H9 (cell line): ENCODE results near the gene AQP3. TPM values are rescaled to one million over a fixed set of nuclear protein-coding genes. Genes with fewer than 3 reads are reported as not detected.
"Not testable (repeated sequence)": the region's sequence is repeated elsewhere in the genome, so short reads cannot be mapped to it uniquely, and the experiment has no call there.

Experiments used
- DNase-seq: peaks from one replicate; pipeline ENCODE4 v3.0.0-alpha.2; 2017
- H2AFZ ChIP-seq: one replicate; pipeline ENCODE4 v1.6.1; 2013; ENCODE audit warnings: mild to moderate bottlenecking, low read length, control low read depth, moderate library complexity
- H2AK5ac ChIP-seq: 2 replicates; pipeline ENCODE4 v1.6.1; 2013; ENCODE audit warnings: low read length, control low read depth, mixed read lengths; ENCODE audit not compliant: insufficient read length
- H2BK120ac ChIP-seq: one replicate; pipeline ENCODE4 v1.6.1; 2013; ENCODE audit warnings: low read depth, mild to moderate bottlenecking, low read length, control low read depth, inconsistent platforms; ENCODE audit not compliant: poor library complexity, severe bottlenecking
- H2BK12ac ChIP-seq: 2 replicates; pipeline ENCODE4 v1.6.1; 2013; ENCODE audit warnings: low read length, control low read depth, mixed read lengths, low read depth; ENCODE audit not compliant: insufficient read length
- H2BK15ac ChIP-seq: 2 replicates; pipeline ENCODE4 v1.6.1; 2013; ENCODE audit warnings: low read depth, low read length, control low read depth
- H2BK20ac ChIP-seq: one replicate; pipeline ENCODE4 v1.6.1; 2013; ENCODE audit warnings: low read depth, mild to moderate bottlenecking, low read length, control low read depth, inconsistent platforms; ENCODE audit not compliant: poor library complexity, severe bottlenecking
- H2BK5ac ChIP-seq: 2 replicates; pipeline ENCODE4 v1.6.1; 2013; ENCODE audit warnings: low read length, control low read depth, mixed read lengths; ENCODE audit not compliant: insufficient read length
- H3K14ac ChIP-seq: 2 replicates; pipeline ENCODE4 v1.6.1; 2013; ENCODE audit warnings: low read length, control low read depth; ENCODE audit not compliant: insufficient read depth
- H3K18ac ChIP-seq: 2 replicates; pipeline ENCODE4 v1.6.1; 2013; ENCODE audit warnings: low read depth, mild to moderate bottlenecking, mixed read lengths, low read length, control low read depth; ENCODE audit not compliant: insufficient read length
- H3K23ac ChIP-seq: 2 replicates; pipeline ENCODE4 v1.6.1; 2013; ENCODE audit warnings: low read length, control low read depth, mixed read lengths, low read depth; ENCODE audit not compliant: insufficient read length
- H3K23me2 ChIP-seq: 2 replicates; pipeline ENCODE4 v1.6.1; 2013; ENCODE audit warnings: low read depth, mild to moderate bottlenecking, mixed read lengths, low read length, control low read depth; ENCODE audit not compliant: insufficient read length, poor library complexity, severe bottlenecking
- H3K27ac ChIP-seq: 2 replicates; pipeline ENCODE4 v1.5.1; 2013; ENCODE audit warnings: low read length, control low read depth, mixed read lengths, low read depth; ENCODE audit not compliant: insufficient read length
- H3K27me3 ChIP-seq: 2 replicates; pipeline ENCODE4 v1.6.1; 2013; ENCODE audit warnings: low read length, control low read depth, inconsistent platforms; ENCODE audit not compliant: insufficient read depth
- H3K4ac ChIP-seq: 2 replicates; pipeline ENCODE4 v1.6.1; 2013; ENCODE audit warnings: low read depth, mild to moderate bottlenecking, control low read depth, inconsistent platforms, low read length, moderate library complexity
- H3K4me1 ChIP-seq: 2 replicates; pipeline ENCODE4 v1.6.1; 2013; ENCODE audit warnings: low read length, control low read depth, inconsistent platforms; ENCODE audit not compliant: insufficient read depth
- H3K4me2 ChIP-seq: 2 replicates; pipeline ENCODE4 v1.6.1; 2013; ENCODE audit warnings: low read length, control low read depth, mixed read lengths; ENCODE audit not compliant: insufficient read length, insufficient read depth
- H3K56ac ChIP-seq: 2 replicates; pipeline ENCODE4 v1.6.1; 2013; ENCODE audit warnings: low read depth, mild to moderate bottlenecking, mixed read lengths, low read length, control low read depth; ENCODE audit not compliant: insufficient read length
- H3K79me1 ChIP-seq: 2 replicates; pipeline ENCODE4 v1.6.1; 2013; ENCODE audit warnings: low read depth, mild to moderate bottlenecking, moderate library complexity, low read length, control low read depth, inconsistent platforms; ENCODE audit not compliant: insufficient read depth, poor library complexity, severe bottlenecking
- H3K79me2 ChIP-seq: 2 replicates; pipeline ENCODE4 v1.6.1; 2013; ENCODE audit warnings: low read length, control low read depth, inconsistent platforms; ENCODE audit not compliant: insufficient read depth
- H3K9ac ChIP-seq: 2 replicates; pipeline ENCODE4 v1.6.1; 2013; ENCODE audit warnings: low read length, control low read depth, mixed read lengths; ENCODE audit not compliant: insufficient read length; ENCODE audit errors: extremely low read depth
- H3K9me3 ChIP-seq: one replicate; pipeline ENCODE4 v1.6.1; 2013; ENCODE audit warnings: low read depth, low read length, inconsistent platforms; ENCODE audit not compliant: control insufficient read depth
- H3T11ph ChIP-seq: one replicate; pipeline ENCODE4 v1.6.1; 2013; ENCODE audit warnings: mild to moderate bottlenecking, low read length, control low read depth, inconsistent platforms
- H4K20me1 ChIP-seq: one replicate; pipeline ENCODE4 v1.6.1; 2013; ENCODE audit not compliant: control insufficient read depth, insufficient read length, insufficient read depth
- H4K5ac ChIP-seq: 2 replicates; pipeline ENCODE4 v1.6.1; 2013; ENCODE audit warnings: low read depth, mild to moderate bottlenecking, mixed read lengths, low read length, control low read depth; ENCODE audit not compliant: insufficient read length
- H4K8ac ChIP-seq: replicated peaks from 2 replicates; pipeline ENCODE4 v1.6.1; 2013; ENCODE audit warnings: low read length, control low read depth, mixed read lengths, low read depth; ENCODE audit not compliant: insufficient read length
- H4K91ac ChIP-seq: 2 replicates; pipeline ENCODE4 v1.6.1; 2013; ENCODE audit warnings: low read depth, mild to moderate bottlenecking, moderate library complexity, mixed read lengths, low read length, control low read depth; ENCODE audit not compliant: insufficient read length
- H3K27ac Mint-ChIP-seq, 3 experiments: 2 replicates in 2 of 3; 3 replicates in 1 of 3; pipeline ENCODE4 v1.8.0; 2020 to 2021; ENCODE audit warnings: mixed read lengths in 3 of 3, mild to moderate bottlenecking in 1 of 3, moderate library complexity in 1 of 3
- H3K27me3 Mint-ChIP-seq: 2 replicates; pipeline ENCODE4 v1.8.0; 2021; ENCODE audit warnings: low read depth, mild to moderate bottlenecking, moderate library complexity, mixed read lengths
- H3K36me3 Mint-ChIP-seq, 3 experiments: 2 replicates in 2 of 3; 3 replicates in 1 of 3; pipeline ENCODE4 v1.8.0; 2020 to 2021; ENCODE audit warnings: low read depth in 3 of 3, mixed read lengths in 3 of 3; ENCODE audit not compliant: insufficient read depth in 1 of 3
- H3K4me1 Mint-ChIP-seq, 2 experiments: 2 replicates each; pipeline ENCODE4 v1.8.0; 2020; ENCODE audit warnings: mixed read lengths in 2 of 2
- H3K4me3 Mint-ChIP-seq, 2 experiments: 2 replicates in 1 of 2; 3 replicates in 1 of 2; pipeline ENCODE4 v1.8.0; 2020 to 2021; ENCODE audit warnings: mild to moderate bottlenecking in 2 of 2, mixed read lengths in 2 of 2, moderate library complexity in 1 of 2
- H3K9me3 Mint-ChIP-seq, 2 experiments: 2 replicates in 1 of 2; 3 replicates in 1 of 2; pipeline ENCODE4 v1.8.0; 2020; ENCODE audit warnings: mild to moderate bottlenecking in 2 of 2, mixed read lengths in 2 of 2, moderate library complexity in 1 of 2
- WGBS: extraction: QIAGEN DNeasy Blood & Tissue Kit; methylation state at CpG from one replicate; pipeline ENCODE4 v1.1.7; 2013; ENCODE audit warnings: missing lambda C conversion rate, low lambda C conversion rate, mixed read lengths; ENCODE audit not compliant: insufficient read length; ENCODE audit errors: extremely low coverage; 5-methylcytosine and 5-hydroxymethylcytosine counted together
- total RNA-seq: library from RNA; stranded (reverse); gene quantifications from 2 replicates; pipeline ENCODE4 v1.2.1, GENCODE V29; 2021
- TF ChIP-seq, protein P1 (sequence below): fragments of 200-600 bp; sonication (generic); conservative IDR thresholded peaks from 3 replicates; pipeline ENCODE4 v1.8.0; 2021; ENCODE audit warnings: antibody characterized with exemption, mild to moderate bottlenecking

Gene AQP3
- total RNA-seq, 1 experiment from 2014 or later: 1.6 TPM

DNA sequence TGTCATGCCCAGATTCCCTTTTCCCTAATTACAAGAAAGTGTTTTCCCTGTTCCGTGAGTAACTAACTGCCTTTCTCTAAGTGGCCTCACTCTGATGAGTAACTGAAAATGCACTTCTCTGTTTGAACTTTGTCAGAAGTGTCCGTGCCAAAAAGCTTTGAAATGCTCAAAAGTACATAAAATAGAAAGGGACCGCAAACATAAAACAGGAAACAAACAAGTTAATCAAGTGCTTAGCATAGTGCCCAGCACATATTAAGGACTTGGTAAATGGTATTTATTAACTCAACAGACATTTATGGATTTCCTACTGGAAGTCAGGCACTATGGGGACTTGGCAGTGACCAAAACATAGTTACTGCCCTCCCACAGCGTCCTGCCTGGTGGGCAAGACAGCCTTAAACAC, 22.3 kb downstream of the AQP3 start:
- Histone ChIP-seq H3K9ac (no peak overlapping the region), H3K9me3 (no peaks in the 10 kb centered on the region), H3K79me2 (no peaks in the 10 kb centered on the region), H2BK15ac (no peak overlapping the region), H2AFZ (no peak overlapping the region), H4K91ac (no peak overlapping the region), H4K8ac (no peak overlapping the region), H2BK12ac (no peak overlapping the region), H3K4me2 (no peak overlapping the region), H3K14ac (no peak overlapping the region), H3K4me1 (no peaks in the 10 kb centered on the region), H3K23ac (no peak overlapping the region), H3K27me3 (no peaks in the 10 kb centered on the region), H3K23me2 (no peaks in the 10 kb centered on the region), H3K27ac (no peak overlapping the region), H3K79me1 (no peaks in the 10 kb centered on the region), H3K4ac (no peak overlapping the region), H4K20me1 (no peaks in the 10 kb centered on the region), H3K56ac (no peak overlapping the region), H2BK20ac (no peak overlapping the region), H2BK120ac (no peak overlapping the region), H3T11ph (no peak overlapping the region), H2AK5ac (no peak overlapping the region), H3K18ac (no peak overlapping the region), H4K5ac (no peak overlapping the region), H2BK5ac (no peak overlapping the region)
- Mint-ChIP-seq H3K9me3 (peaks cover 0 to 3% of the 10 kb centered on the region in 2 experiments; a peak in 1 of 5 replicates), H3K27ac (no peak overlapping the region), H3K4me3 (no peak overlapping the region), H3K36me3 (no peaks in the 10 kb centered on the region), H3K27me3 (peaks cover under 1% of the 10 kb centered on the region; the same call in 1 of the 2 replicates), H3K4me1 (no peaks in the 10 kb centered on the region)
- no CpG with 5 or more reads among the region's 4 CpGs for WGBS
- no peak for DNase-seq
- TF ChIP-seq, protein P1, sequence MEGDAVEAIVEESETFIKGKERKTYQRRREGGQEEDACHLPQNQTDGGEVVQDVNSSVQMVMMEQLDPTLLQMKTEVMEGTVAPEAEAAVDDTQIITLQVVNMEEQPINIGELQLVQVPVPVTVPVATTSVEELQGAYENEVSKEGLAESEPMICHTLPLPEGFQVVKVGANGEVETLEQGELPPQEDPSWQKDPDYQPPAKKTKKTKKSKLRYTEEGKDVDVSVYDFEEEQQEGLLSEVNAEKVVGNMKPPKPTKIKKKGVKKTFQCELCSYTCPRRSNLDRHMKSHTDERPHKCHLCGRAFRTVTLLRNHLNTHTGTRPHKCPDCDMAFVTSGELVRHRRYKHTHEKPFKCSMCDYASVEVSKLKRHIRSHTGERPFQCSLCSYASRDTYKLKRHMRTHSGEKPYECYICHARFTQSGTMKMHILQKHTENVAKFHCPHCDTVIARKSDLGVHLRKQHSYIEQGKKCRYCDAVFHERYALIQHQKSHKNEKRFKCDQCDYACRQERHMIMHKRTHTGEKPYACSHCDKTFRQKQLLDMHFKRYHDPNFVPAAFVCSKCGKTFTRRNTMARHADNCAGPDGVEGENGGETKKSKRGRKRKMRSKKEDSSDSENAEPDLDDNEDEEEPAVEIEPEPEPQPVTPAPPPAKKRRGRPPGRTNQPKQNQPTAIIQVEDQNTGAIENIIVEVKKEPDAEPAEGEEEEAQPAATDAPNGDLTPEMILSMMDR: no peak

DNA sequence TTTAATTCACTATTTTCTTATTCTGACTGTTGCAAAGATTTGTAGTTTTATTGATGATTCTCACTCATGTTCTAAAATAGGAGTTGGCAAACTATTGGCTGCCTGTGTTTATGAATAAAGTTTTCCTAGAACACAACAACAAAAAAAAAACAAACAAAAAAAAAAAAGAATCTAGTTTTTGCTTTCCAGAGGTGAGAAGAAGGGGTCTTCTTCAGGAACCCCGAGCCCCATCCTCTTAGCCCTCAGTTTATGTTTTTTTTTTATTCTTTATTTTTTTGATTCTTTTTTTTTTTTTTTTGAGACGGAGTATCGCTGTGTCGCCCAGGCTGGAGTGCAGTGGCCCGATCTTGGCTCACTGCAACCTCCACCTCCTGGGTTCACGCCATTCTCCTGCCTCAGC, 22.9 kb downstream of the AQP3 start:
- no CpG with 5 or more reads among the region's 6 CpGs for WGBS
- not testable (repeated sequence) for H3K27me3 ChIP-seq, H3T11ph ChIP-seq, H2BK5ac ChIP-seq, H3K18ac ChIP-seq, H2AK5ac ChIP-seq, H3K36me3 Mint-ChIP-seq, H4K20me1 ChIP-seq, H3K9me3 Mint-ChIP-seq, H3K9me3 ChIP-seq, H4K91ac ChIP-seq, H4K5ac ChIP-seq, H4K8ac ChIP-seq, H3K27me3 Mint-ChIP-seq, H3K14ac ChIP-seq, H3K4ac ChIP-seq, H3K56ac ChIP-seq, H3K23me2 ChIP-seq, H2BK12ac ChIP-seq, H3K79me2 ChIP-seq, H2BK20ac ChIP-seq, H2AFZ ChIP-seq, H2BK15ac ChIP-seq, H3K23ac ChIP-seq, DNase-seq, H2BK120ac ChIP-seq, H3K79me1 ChIP-seq, H3K4me1 ChIP-seq, H3K4me3 Mint-ChIP-seq, H3K27ac ChIP-seq, H3K9ac ChIP-seq, H3K4me1 Mint-ChIP-seq, H3K27ac Mint-ChIP-seq, H3K4me2 ChIP-seq
